NCI-H82 treated with DMSO at 0.1 percent for 48 hours (cell line): ENCODE data around the gene B4GALT4.
A peak's percentile ranks its signal among the peaks of the same experiment; 100 is the strongest.
"Not testable (repeated sequence)": the region's sequence is repeated elsewhere in the genome, so short reads cannot be mapped to it uniquely, and the experiment has no call there.

Source experiments
- DNase-seq: peaks from one replicate; lab custom pipeline; 2025; ENCODE audit not compliant: unreplicated experiment; lab: John Stamatoyannopoulos, UW

The B4GALT4 gene, protein sequence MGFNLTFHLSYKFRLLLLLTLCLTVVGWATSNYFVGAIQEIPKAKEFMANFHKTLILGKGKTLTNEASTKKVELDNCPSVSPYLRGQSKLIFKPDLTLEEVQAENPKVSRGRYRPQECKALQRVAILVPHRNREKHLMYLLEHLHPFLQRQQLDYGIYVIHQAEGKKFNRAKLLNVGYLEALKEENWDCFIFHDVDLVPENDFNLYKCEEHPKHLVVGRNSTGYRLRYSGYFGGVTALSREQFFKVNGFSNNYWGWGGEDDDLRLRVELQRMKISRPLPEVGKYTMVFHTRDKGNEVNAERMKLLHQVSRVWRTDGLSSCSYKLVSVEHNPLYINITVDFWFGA

GRCh38 chr3:119240591-119241434 lies at the start of gene B4GALT4:
B4GALT4 (minus strand) TSS chr3:119240878; CDS start chr3:119230099, 10,779 bp downstream.
- peak; percentile 62 for DNase-seq

DNA sequence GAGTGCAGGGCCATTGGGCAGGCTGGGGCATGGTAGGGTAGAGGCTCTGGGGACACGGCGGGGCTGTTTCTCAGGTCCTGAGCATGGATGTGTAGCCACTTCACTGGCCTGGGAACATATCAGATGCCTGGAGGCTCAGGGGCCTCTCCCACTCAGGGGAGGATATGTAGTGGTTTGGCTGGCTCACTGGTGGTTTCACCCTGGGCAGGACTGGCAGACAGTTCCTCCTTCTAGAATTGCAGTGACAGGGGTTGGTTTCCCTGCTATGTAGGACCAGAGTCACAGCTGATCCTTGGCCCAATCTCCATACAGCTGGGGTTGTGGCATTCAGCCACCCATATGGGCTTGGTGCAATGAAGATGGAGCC lies 48.7 kb upstream of the B4GALT4 start:
- DNase-seq: no peak

- DNase-seq: no peak
Observed at GRCh38 chr3:119288669-119289403, 48.2 kb upstream of the B4GALT4 start.

DNA sequence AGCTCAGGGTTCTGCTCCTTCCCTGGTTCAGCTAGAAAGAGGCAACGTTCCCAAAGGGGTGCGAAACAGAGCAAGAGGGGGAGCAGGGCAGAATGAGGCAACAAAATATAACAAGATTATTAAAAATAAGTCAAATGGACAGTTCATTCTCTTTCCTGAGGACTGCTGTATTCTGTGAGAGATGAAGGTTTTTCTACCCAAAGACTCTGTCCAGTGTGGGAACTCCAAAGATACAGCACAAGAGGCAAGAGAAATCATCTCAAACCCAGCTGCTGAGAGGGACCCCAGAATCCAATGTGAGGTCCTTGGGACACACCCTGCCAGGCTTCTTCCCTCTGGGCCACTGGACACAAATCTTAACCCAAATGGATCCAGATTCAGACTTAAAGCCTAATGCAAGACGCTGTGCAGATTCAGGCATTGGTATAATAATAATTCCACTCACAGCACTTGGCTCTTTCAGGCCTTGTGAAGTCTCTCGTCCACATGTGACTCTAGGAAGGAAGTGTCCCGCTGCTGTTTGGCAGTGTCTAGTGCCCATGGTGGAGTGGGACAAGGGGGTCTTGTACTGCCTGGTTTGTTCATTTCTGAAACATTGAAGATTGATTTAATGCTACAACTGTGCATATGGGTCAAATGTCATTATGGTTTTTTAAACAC lies 39.0 kb upstream of the B4GALT4 start:
- no peak for DNase-seq

DNA sequence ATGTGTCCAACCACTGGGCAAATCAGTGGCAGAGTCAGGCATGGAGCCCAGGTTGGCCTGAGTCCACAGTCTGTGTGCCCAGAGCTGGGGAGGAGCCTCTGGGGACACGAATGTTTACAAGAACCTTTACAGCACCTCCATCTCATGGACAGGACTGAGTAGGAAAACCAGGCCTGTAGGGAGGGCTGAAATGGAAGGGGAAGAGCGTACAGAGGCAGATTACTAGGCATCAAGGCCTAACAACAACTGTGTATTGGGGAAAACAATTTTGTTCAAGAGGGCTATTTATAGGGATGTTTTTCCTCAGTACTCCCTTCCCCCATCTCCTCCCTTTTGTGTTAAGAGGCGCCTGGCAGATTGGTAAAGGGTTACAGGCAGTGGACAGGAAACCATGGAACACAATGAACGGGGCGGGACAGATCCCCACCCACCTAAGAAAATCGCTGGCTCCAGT lies 38.5 kb upstream of the B4GALT4 start:
- DNase-seq: no peak

- DNase-seq: no peak
Observed at GRCh38 chr3:119276680-119277079, 36.0 kb upstream of the B4GALT4 start.

DNA sequence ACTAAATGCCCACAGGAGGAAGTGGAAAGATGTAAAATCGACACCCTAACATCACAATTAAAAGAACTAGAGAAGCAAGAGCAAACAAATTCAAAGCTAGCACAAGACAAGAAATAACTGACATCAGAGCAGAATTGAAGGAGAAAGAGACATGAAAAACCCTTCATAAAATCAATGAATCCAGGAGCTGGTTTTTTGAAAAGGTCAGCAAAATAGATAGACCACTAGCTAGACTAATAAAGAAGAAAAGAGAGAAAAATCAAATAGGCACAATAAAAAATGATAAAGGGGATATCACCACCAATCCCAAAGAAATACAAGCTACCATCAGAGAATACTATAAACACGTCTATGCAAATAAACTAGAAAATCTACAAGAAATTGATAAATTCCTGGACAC lies 29.5 kb upstream of the B4GALT4 start:
- not testable (repeated sequence) for DNase-seq

GRCh38 chr3:119261055-119261454 lies 20.4 kb upstream of the B4GALT4 start:
- no peak for DNase-seq

GRCh38 chr3:119259821-119260220 lies 19.1 kb upstream of the B4GALT4 start:
- no peak for DNase-seq

DNA sequence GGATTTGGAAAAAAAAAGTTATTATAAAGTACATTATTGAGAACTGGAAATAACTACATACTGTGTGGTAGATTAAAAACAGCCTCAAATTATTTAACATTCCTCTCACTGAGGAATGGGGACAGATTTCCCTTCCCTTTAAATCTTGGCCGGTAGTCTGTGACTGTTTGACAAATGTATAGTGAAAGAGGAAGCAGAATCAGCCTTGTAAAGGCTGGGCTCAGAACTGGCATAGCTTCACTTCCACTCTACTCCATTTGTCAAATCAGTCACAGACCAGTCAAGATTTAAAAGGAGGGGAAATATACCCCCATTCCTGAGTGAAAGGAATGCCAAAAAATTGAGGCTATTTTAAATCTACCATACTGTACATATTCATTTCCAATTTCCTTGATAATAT lies 18.2 kb upstream of the B4GALT4 start:
- DNase-seq: no peak

- DNase-seq: no peak
Observed at GRCh38 chr3:119257654-119258410, 17.2 kb upstream of the B4GALT4 start.

DNA sequence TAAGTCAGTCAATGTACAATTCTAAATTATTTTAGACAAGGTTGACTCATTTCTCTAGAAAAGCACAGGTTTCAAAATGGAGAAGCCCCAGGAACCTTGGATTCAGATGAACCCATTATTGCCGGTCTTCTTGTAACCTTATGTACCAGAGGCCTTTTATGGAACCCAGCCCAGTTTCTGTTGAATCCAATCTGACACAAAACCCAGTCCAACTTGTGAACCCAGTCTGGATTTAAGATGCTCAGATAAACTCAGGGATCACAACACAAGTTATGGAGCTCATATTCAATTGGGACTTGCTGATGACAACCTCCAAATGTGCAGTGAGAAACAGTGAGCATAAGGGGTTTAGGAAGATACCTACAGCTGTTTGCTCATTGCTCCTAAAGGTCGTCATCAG lies 16.4 kb upstream of the B4GALT4 start:
- no peak for DNase-seq

GRCh38 chr3:119255214-119255613 lies 14.5 kb upstream of the B4GALT4 start:
- no peak for DNase-seq

DNA sequence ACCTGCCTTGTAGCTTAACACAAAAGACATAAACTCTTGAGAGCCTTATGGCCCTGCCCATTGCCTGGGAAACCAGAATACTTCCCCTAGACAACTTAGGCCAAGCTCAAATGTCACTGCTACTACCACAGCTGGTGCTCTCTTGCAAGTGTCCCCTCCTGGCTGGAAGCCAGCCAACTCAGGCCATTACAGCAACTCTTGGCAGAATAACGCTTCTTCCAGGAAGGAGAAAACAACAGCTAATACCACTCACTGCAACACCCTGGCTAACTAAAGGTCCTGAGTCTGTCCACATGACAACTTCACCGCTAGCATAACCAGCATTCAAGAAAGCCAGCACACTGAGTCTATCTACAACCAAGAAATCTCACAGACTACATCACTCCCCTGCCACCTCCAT lies 5.1 kb upstream of the B4GALT4 start:
- DNase-seq: no peak

- DNase-seq: no peak
Observed at GRCh38 chr3:119243712-119244111, 3.0 kb upstream of the B4GALT4 start.

DNA sequence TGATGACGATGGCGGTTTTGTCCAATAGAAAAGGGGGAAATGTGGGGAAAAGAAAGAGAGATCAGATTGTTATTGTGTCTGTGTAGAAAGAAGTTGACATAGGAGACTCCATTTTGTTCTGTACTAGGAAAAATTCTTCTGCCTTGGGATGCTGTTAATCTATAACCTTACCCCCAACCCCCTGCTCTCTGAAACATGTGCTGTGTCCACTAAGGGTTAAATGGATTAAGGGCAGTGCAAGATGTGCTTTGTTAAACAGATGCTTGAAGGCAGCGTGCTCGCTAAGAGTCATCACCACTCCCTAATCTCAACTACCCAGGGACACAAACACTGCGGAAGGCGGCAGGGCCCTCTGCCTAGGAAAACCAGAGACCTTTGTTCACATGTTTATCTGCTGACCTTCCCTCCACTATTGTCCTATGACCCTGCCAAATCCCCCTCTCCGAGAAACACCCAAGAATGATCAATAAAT lies 2.4 kb upstream of the B4GALT4 start:
- DNase-seq: not testable (repeated sequence)

DNA sequence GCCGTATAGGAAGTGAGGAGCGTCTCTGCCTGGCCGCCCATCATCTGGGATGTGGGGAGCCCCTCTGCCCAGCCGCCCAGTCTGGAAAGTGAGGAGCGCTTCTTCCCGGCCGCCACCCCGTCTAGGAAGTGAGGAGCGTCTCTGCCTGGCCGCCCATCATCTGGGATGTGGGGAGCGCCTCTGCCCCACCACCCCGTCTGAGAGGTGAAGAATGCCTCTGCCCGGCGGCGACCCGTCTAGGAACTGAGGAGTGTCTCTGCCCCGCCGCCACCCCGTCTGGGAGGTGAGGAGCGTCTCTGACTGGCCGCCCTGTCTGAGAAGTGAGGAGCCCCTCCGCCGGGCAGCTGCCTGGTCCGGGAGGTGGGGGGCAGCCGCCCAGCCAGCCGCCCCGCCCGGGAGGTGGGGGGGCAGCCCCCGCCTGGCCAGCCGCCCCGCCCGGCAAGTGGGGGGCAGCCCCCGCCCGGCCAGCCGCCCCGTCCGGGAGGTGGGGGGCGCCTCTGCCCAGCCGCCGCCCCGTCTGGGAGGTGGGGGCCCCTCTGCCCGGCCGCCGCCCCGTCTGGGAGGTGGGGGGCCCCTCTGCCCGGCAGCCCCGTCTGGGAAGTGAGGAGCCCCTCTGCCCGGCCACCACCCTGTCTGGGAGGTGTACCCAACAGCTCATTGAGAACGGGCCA lies 1.8 kb upstream of the B4GALT4 start:
- DNase-seq: not testable (repeated sequence)

DNA sequence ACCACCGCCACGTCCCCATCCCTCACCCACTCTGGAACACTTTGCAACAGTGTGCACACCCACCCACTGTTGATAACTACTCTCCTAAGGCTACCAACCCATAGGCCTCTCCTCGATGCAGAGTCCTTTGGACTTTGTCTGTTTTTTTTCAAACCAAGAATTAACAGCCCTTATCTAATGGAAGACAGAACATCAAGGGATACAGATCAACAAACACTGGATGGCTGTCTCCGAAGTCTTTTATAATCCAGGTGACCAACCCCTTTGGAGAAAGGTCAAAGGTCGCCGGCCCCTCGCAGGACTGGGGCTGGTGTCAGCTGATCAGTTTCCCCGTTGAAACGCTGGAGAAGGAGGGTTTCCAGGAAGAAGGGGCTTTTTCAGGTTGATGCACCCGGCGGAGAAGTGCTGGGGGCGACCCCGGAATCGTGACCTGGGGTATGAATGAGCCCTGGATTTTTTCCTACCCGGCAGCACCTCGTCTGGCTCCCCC lies 532 bp downstream of the B4GALT4 start:
- DNase-seq: no peak

- DNase-seq: peak; percentile 34
Observed at GRCh38 chr3:119239206-119239820, 1.4 kb downstream of the B4GALT4 start.
